HepG2 (cell line): ENCODE results near the gene GPR89A. TPM values are rescaled to one million over a fixed set of nuclear protein-coding genes. Genes with fewer than 3 reads are reported as not detected.

Experiments used
- EED ChIP-seq: sonication (generic); formaldehyde crosslinking; IDR thresholded peaks from 2 replicates; pipeline ENCODE4 v1.5.0; 2020; ENCODE audit warnings: mild to moderate bottlenecking, missing genetic modification reagents
- HNRNPH1 ChIP-seq: fragments of 200-400 bp; formaldehyde crosslinking; optimal IDR thresholded peaks from 2 replicates; pipeline ENCODE3; 2017; ENCODE audit warnings: mild to moderate bottlenecking, low read depth, low read length
- HOXA5 ChIP-seq: sonication (generic); formaldehyde crosslinking; IDR thresholded peaks from 2 replicates; pipeline ENCODE4 v1.4.0; 2020; ENCODE audit warnings: missing genetic modification reagents
- JUND ChIP-seq: sonication (generic); formaldehyde crosslinking; IDR thresholded peaks from 2 replicates; pipeline ENCODE4 v1.8.0; 2022; ENCODE audit warnings: mild to moderate bottlenecking, missing genetic modification reagents
- KDM5B ChIP-seq: sonication (generic); formaldehyde crosslinking; IDR thresholded peaks from 2 replicates; pipeline ENCODE4 v1.4.0; 2020; ENCODE audit warnings: missing genetic modification reagents, mild to moderate bottlenecking, borderline replicate concordance
- NRL ChIP-seq: sonication (generic); formaldehyde crosslinking; IDR thresholded peaks from 2 replicates; pipeline ENCODE4 v1.5.0; 2020; ENCODE audit warnings: missing genetic modification reagents, mild to moderate bottlenecking, moderate library complexity, borderline replicate concordance
- PHB2 ChIP-seq: fragments of 450-650 bp; IDR thresholded peaks from 2 replicates; pipeline ENCODE4 v1.6.1; 2018; ENCODE audit not compliant: partially characterized antibody
- PITX1 ChIP-seq: sonication (generic); formaldehyde crosslinking; IDR thresholded peaks from 2 replicates; pipeline ENCODE4 v1.5.1; 2020; ENCODE audit warnings: mild to moderate bottlenecking, missing genetic modification reagents
- RFX1 ChIP-seq: fragments of 450-650 bp; IDR thresholded peaks from 2 replicates; pipeline ENCODE4 v1.6.1; 2017
- SALL2 ChIP-seq: sonication (generic); formaldehyde crosslinking; IDR thresholded peaks from 2 replicates; pipeline ENCODE4 v1.8.1; 2023; ENCODE audit warnings: mild to moderate bottlenecking, missing genetic modification reagents, inconsistent platforms
- SOX5 ChIP-seq: IDR thresholded peaks from 2 replicates; pipeline ENCODE4 v1.6.1; 2016; ENCODE audit warnings: borderline replicate concordance
- SPEN ChIP-seq: sonication (generic); formaldehyde crosslinking; IDR thresholded peaks from 2 replicates; pipeline ENCODE4 v1.5.1; 2020; ENCODE audit warnings: low read depth, mild to moderate bottlenecking, missing genetic modification reagents
- TBX2 ChIP-seq: sonication (generic); formaldehyde crosslinking; IDR thresholded peaks from 2 replicates; pipeline ENCODE4 v1.5.0; 2020; ENCODE audit warnings: missing genetic modification reagents, mild to moderate bottlenecking, borderline replicate concordance
- YY1 ChIP-seq: IDR thresholded peaks from 2 replicates; pipeline ENCODE4 v1.6.1; 2011; ENCODE audit warnings: low read length, low read depth, moderate library complexity, mild to moderate bottlenecking; ENCODE audit not compliant: insufficient read depth, insufficient replicate concordance
- ZMYM2 ChIP-seq: sonication (generic); formaldehyde crosslinking; IDR thresholded peaks from 2 replicates; pipeline ENCODE4 v1.8.0; 2022; ENCODE audit warnings: mild to moderate bottlenecking, missing genetic modification reagents
- ZNF331 ChIP-seq: sonication (generic); formaldehyde crosslinking; IDR thresholded peaks from 2 replicates; pipeline ENCODE4 v1.4.0; 2020; ENCODE audit warnings: missing genetic modification reagents
- ZNF350 ChIP-seq: sonication (generic); formaldehyde crosslinking; IDR thresholded peaks from 2 replicates; pipeline ENCODE4 v1.4.0; 2020; ENCODE audit warnings: mild to moderate bottlenecking, low read depth, missing genetic modification reagents, borderline replicate concordance
- polyA plus RNA-seq, 8 experiments: library from polyadenylated mRNA; depleted of rRNA in 3 of 8; stranded (reverse) in 7 of 8; unstranded in 1 of 8; fragments of >200 nt; fragmentation: Illumina TruSeq in 4 of 8; extraction: Trizol in 4 of 8; gene quantifications; 2 replicates each; pipeline versions ENCODE4 v1.2.1 to v1.2.3, GENCODE V29; 2011 to 2016; ENCODE audit warnings: low read depth in 4 of 8, missing spikeins in 1 of 8, mixed read lengths in 1 of 8; ENCODE audit not compliant: insufficient read depth in 1 of 8
- total RNA-seq, 5 experiments: library from RNA; depleted of rRNA; stranded (reverse); fragments of >200 nt; fragmentation: Illumina TruSeq; extraction: Trizol; gene quantifications; 2 replicates each; pipeline ENCODE4 v1.2.3, GENCODE V29; 2016; ENCODE audit warnings: low read depth in 1 of 5
- TF ChIP-seq, protein P1 (sequence below), 2 experiments: sonication (generic) in 1 of 2; formaldehyde crosslinking in 1 of 2; IDR thresholded peaks; 2 replicates each; pipeline versions ENCODE4 v1.5.1 to v1.6.1; 2011 to 2020; ENCODE audit warnings: borderline replicate concordance in 1 of 2, low read depth in 1 of 2, low read length in 1 of 2, mild to moderate bottlenecking in 1 of 2, missing genetic modification reagents in 1 of 2, moderate library complexity in 1 of 2
- TF ChIP-seq, protein P2 (sequence below): sonication (generic); formaldehyde crosslinking; IDR thresholded peaks from 2 replicates; pipeline ENCODE4 v1.4.0; 2020; ENCODE audit warnings: mild to moderate bottlenecking, missing genetic modification reagents
- TF ChIP-seq, protein P3 (sequence below): sonication (generic); formaldehyde crosslinking; IDR thresholded peaks from 2 replicates; pipeline ENCODE4 v1.4.0; 2020; ENCODE audit warnings: mild to moderate bottlenecking, missing genetic modification reagents
- TF ChIP-seq, protein P4 (sequence below): sonication (generic); formaldehyde crosslinking; IDR thresholded peaks from 2 replicates; pipeline ENCODE4 v1.5.0; 2020; ENCODE audit warnings: mild to moderate bottlenecking, missing genetic modification reagents, borderline replicate concordance
- TF ChIP-seq, protein P5 (sequence below): sonication (generic); formaldehyde crosslinking; conservative IDR thresholded peaks from 2 replicates; pipeline ENCODE4 v1.4.0; 2020; ENCODE audit warnings: mild to moderate bottlenecking, missing genetic modification reagents, moderate library complexity

Gene GPR89A
- total and polyA plus RNA-seq, 2 of the 13 experiments (the other 11 are each of a cell fraction or from before 2014, with no cell fraction given) = 23.4 to 32.6 TPM

DNA sequence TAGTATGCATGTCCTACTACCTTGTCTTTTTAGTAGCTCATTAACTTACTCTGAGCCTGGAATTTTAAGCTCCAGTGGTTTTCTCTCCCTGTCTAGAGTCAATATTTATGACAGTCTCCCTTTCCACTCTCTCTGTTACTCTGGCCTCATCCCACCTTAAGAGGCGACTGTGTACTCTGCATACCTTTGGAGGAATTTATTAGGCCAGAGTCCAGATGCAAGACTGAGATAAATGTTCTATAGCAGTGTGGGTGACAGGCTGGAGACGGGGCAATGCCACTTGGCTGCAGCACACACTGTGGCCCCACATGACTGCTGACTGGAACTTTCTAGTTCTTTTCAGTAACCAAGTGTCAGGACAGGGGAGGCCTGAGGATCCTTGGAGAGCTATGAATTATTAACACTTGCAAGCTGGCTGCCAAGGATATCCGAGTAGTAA is 103.4 kb downstream of the GPR89A start (continued):
- TF ChIP-seq SALL2 (CRISPR knock-in tag) (no peak), ZNF350 (CRISPR knock-in tag) (peak; percentile 5; the same call in 1 of the 2 replicates), KDM5B (no peak), JUND (CRISPR knock-in tag) (0 out of 2 replicates have a peak, but pooled peaks have one; percentile 29), ZNF331 (CRISPR knock-in tag) (peak; percentile 42; the same call in 1 of the 2 replicates), HOXA5 (no peak), YY1 (no peak), NRL (CRISPR knock-in tag) (no peak), RFX1 (no peak), PHB2 (no peak), SOX5 (CRISPR knock-in tag) (peak; percentile 74), ZMYM2 (CRISPR knock-in tag) (no peak), TBX2 (CRISPR knock-in tag) (0 out of 2 replicates have a peak, but pooled peaks have one; percentile 30), HNRNPH1 (no peak), EED (CRISPR knock-in tag) (no peak), SPEN (CRISPR knock-in tag) (no peak), PITX1 (CRISPR knock-in tag) (peak; percentile 81)
- TF ChIP-seq, protein P1, sequence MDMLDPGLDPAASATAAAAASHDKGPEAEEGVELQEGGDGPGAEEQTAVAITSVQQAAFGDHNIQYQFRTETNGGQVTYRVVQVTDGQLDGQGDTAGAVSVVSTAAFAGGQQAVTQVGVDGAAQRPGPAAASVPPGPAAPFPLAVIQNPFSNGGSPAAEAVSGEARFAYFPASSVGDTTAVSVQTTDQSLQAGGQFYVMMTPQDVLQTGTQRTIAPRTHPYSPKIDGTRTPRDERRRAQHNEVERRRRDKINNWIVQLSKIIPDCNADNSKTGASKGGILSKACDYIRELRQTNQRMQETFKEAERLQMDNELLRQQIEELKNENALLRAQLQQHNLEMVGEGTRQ (IDR thresholded peaks at IDR 0.05; ENCODE audit: low read depth, low read length) = no peak
- TF ChIP-seq, protein P1 (CRISPR knock-in tag; IDR thresholded peaks at IDR 0.05; ENCODE audit: borderline replicate concordance) = 0 out of 2 replicates have a peak, but pooled peaks have one; percentile 21
- TF ChIP-seq, protein P2, sequence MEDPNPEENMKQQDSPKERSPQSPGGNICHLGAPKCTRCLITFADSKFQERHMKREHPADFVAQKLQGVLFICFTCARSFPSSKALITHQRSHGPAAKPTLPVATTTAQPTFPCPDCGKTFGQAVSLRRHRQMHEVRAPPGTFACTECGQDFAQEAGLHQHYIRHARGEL (CRISPR knock-in tag) = no peak
- TF ChIP-seq, protein P3, sequence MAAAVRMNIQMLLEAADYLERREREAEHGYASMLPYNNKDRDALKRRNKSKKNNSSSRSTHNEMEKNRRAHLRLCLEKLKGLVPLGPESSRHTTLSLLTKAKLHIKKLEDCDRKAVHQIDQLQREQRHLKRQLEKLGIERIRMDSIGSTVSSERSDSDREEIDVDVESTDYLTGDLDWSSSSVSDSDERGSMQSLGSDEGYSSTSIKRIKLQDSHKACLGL = no peak
- TF ChIP-seq, protein P4, sequence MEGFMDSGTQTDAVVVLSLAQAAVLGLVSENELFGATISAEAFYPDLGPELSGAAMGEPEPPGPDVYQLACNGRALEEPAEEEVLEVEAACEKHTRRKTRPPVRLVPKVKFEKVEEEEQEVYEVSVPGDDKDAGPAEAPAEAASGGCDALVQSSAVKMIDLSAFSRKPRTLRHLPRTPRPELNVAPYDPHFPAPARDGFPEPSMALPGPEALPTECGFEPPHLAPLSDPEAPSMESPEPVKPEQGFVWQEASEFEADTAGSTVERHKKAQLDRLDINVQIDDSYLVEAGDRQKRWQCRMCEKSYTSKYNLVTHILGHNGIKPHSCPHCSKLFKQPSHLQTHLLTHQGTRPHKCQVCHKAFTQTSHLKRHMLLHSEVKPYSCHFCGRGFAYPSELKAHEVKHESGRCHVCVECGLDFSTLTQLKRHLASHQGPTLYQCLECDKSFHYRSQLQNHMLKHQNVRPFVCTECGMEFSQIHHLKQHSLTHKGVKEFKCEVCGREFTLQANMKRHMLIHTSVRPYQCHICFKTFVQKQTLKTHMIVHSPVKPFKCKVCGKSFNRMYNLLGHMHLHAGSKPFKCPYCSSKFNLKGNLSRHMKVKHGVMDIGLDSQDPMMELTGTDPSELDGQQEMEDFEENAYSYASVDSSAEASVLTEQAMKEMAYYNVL (CRISPR knock-in tag) = peak; percentile 80; the same call in 1 of the 2 replicates
- TF ChIP-seq, protein P5, sequence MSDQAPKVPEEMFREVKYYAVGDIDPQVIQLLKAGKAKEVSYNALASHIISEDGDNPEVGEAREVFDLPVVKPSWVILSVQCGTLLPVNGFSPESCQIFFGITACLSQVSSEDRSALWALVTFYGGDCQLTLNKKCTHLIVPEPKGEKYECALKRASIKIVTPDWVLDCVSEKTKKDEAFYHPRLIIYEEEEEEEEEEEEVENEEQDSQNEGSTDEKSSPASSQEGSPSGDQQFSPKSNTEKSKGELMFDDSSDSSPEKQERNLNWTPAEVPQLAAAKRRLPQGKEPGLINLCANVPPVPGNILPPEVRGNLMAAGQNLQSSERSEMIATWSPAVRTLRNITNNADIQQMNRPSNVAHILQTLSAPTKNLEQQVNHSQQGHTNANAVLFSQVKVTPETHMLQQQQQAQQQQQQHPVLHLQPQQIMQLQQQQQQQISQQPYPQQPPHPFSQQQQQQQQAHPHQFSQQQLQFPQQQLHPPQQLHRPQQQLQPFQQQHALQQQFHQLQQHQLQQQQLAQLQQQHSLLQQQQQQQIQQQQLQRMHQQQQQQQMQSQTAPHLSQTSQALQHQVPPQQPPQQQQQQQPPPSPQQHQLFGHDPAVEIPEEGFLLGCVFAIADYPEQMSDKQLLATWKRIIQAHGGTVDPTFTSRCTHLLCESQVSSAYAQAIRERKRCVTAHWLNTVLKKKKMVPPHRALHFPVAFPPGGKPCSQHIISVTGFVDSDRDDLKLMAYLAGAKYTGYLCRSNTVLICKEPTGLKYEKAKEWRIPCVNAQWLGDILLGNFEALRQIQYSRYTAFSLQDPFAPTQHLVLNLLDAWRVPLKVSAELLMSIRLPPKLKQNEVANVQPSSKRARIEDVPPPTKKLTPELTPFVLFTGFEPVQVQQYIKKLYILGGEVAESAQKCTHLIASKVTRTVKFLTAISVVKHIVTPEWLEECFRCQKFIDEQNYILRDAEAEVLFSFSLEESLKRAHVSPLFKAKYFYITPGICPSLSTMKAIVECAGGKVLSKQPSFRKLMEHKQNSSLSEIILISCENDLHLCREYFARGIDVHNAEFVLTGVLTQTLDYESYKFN (CRISPR knock-in tag) = peak; percentile 88
